Kidney tubule cell (primary cell): ENCODE results near the gene STXBP5L.
"Not testable (repeated sequence)": the region's sequence is repeated elsewhere in the genome, so short reads cannot be mapped to it uniquely, and the experiment has no call there.

ENCODE experiments used
- DNase-seq: peaks from one replicate; pipeline ENCODE4 v3.0.0-alpha.2; 2018; ENCODE audit warnings: low spot score

The STXBP5L gene

GRCh38 chr3:120908030-120908794 lies at the start of gene STXBP5L:
Gene STXBP5L (plus strand): TSS chr3:120908205. CDS start chr3:120909579, 1,374 bp downstream.
- DNase-seq, result peak; percentile 79

DNA sequence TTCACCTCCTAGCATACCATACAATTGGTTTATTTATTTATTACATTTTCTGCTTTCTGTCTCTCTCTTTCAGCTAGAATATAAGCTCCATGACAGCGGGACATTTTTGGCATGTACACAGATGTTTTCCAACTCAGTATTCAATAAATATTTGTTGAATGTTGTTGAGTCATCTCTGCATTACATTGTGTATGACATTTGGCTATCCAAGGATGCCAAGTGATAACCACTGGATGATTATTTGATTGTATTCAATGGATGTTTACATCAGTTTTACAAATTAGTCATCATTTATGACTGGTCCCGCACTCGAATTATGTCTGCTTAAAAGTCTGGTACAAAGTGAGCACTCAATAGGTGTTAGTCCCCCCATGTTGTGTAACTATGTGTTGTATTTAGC lies 49.5 kb upstream of the STXBP5L start:
- no peak for DNase-seq

DNA sequence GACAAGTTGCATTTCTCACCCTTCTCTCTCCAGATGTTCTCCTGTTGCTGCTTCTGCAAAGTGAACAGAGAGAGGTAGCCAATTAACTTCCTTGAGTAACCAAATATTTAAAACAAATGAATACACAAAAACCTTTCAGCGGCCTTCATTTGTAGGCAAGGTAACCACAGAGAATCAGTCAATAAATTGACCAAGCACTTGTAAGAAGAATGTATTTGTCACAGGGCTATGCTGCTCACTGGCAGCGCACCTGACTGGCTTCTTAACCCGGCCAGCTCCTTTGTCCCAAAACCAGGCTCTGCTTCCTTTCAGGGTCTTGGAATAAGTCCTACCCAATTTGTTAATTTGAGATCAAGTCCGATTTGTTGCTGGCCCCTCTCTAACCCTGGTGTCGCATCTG lies 43.5 kb upstream of the STXBP5L start:
- no peak for DNase-seq

- DNase-seq, result no peak
These were observed 32.5 kb upstream of the STXBP5L start for GRCh38 chr3:120875507-120875906.

- no peak for DNase-seq
These were observed 32.0 kb upstream of the STXBP5L start for GRCh38 chr3:120875989-120876388.

- DNase-seq, result no peak
These were observed 28.6 kb upstream of the STXBP5L start for GRCh38 chr3:120879411-120879810.

DNA sequence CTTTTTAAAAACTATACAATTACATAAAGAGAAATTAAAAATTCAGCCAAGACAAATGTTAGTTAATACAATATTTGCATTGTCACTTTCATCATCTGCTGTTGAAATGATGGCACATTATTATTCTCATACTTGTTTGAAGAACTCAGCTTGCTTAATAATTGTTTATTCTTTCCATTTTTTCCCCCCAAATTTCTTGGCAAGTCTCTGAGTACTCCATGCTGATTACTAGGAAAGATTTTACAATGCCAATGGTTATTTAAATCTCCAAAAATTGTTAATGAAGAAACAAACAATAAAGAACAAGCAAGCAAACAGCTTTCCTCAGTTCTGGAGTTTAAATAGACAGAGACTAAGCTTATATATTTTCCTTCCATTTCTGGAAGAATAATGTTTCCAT lies 15.1 kb upstream of the STXBP5L start:
- DNase-seq, result no peak

DNA sequence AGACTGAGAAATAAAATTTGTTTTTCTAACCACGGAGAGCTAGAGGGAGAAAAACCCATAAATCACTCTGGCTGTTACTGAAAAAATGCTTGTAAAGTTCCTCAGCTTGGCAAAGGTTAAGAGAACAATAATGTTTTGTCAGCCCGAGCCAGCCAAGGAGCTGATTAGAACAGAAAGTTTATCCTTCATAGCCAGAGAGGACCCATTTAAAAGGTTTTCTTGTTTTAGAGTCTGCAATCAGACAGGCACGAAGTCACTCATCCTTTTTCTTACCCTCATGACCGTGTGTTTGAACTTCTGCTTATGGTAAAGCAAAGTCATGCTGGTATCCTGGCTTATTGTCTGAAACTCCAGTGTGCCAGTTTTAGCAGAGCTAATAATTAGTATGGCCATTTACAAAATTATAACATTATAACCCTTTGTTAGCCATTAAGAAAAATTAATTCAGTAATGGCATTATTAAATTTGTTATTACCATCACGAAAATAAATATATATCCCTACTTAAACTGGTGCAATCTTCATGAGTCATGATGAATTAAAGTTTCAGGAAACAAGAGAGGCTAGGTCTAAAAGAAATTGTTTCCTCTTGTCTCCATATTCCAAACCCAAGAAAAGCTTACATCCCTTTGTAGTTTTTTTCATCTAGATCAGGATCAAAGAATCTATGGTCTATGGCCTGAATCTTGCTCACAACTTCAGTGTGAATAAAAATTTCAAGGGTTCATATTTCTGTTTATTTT lies 13.5 kb upstream of the STXBP5L start:
- DNase-seq, result no peak

DNA sequence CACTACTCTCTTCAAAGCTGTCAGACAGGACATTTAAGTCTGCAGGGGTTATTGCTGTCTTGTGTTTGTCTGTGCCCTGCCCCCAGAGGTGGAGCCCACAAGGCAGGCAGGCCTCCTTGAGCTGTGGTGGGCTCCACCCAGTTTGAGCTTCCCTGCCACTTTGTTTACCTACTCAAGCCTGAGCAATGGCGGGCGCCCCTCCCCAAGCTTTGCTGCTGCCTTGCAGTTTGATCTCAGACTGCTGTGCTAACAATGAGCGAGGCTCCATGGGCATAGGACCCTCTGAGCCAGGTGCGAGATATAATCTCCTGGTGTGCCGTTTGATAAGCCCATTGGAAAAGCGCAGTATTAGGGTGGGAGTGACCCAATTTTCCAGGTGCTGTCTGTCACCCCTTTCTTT lies 6.3 kb upstream of the STXBP5L start:
- not testable (repeated sequence) for DNase-seq

DNA sequence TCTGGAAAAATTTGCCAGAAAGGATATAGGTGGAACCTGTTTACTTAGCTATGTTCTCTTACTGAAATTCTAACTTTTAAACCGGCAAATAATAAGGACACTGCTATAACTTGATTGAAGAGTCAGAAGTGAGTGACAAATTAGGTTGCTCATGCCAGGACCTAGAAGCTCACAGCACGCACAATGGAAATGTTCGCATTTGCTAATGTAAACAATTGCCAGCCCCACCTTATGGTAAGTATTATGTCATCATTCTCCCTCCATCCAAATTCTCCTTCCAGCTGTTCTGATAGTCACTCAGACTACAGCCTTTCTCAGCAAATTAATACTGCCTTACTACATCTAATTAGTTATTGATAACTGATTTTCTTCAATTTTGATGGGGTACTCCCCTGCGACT lies 4.8 kb upstream of the STXBP5L start:
- DNase-seq, result no peak

DNA sequence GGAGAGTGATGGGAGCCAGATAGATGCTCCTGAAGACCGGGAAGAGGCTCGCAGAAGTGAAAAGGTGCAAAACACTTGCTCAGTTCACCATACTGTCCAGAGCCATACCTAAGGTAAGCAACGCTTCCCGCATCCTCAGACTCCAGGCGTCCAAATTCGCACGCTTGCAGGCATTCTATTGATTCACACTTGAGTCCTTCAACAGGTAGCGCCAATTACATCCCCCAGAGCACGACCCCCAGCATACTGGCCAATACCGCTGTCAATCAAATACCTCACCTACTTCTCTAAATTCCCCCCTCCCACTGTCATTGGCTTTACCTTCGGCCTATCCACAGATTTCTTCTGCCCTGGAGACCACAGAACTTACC lies 361 bp upstream of the STXBP5L start:
- DNase-seq, result no peak

GRCh38 chr3:120908795-120909601 lies 993 bp downstream of the STXBP5L start:
- DNase-seq, result no peak

DNA sequence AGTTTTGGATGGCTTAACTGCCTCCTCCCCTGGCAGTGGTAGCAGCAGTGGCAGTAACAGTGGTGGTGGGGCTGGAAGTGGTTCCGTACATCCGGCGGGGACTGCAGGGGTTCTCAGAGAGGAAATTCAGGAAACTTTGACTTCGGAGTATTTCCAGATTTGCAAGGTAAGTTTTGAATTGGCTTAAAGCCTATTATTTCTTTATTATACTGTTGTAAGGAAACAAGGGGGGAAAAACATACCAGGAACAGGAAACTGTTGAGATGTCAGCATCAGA lies 1.5 kb downstream of the STXBP5L start:
- DNase-seq, result no peak

GRCh38 chr3:120926146-120926545 lies 18.1 kb downstream of the STXBP5L start:
- DNase-seq, result no peak

GRCh38 chr3:120928991-120929390 lies 21.0 kb downstream of the STXBP5L start:
- no peak for DNase-seq

- no peak for DNase-seq
These were observed 23.6 kb downstream of the STXBP5L start for GRCh38 chr3:120931593-120931992.

- no peak for DNase-seq
These were observed 48.1 kb downstream of the STXBP5L start for GRCh38 chr3:120956143-120956542.

- no peak for DNase-seq
These were observed 74.8 kb downstream of the STXBP5L start for GRCh38 chr3:120982608-120983320.

GRCh38 chr3:120983321-120983665 lies 75.3 kb downstream of the STXBP5L start:
- DNase-seq, result no peak

DNA sequence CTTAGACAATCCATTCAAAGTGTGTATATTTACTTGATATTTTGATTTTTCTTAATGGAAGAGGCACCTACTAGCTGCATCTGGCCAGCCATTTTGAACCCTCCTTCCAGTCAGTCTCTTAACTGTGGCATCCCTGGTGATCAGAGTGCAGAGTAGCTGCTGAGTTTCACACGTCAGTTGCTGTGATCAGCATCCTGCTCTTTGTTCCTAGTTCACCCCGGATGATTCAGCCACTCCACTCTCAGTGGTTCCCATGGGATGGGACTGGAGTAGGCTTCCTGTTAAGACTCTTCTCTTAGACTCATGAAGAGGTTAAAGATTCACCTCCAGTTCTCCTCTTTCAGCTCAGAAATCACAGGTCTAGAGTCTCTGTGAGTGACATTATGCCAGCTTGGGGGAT lies 75.8 kb downstream of the STXBP5L start:
- no peak for DNase-seq

DNA sequence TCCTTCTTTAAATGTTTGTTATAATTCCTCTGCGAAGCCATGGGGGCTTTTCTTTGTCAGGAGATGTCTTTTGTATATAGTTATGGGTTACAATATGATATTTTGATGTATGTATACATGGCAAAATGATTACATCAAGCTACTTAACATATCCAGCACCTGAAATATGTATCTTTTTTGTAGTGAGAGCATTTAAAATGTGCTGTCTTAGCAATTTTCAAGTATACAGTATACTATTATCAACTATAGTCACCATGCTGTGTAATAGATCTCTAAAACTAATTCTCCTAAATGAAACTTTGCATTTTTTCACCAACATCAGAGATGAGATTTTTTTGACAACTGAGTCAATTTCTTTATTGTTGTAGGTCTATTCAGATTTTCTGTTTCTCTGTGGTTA lies 77.2 kb downstream of the STXBP5L start:
- DNase-seq, result no peak

DNA sequence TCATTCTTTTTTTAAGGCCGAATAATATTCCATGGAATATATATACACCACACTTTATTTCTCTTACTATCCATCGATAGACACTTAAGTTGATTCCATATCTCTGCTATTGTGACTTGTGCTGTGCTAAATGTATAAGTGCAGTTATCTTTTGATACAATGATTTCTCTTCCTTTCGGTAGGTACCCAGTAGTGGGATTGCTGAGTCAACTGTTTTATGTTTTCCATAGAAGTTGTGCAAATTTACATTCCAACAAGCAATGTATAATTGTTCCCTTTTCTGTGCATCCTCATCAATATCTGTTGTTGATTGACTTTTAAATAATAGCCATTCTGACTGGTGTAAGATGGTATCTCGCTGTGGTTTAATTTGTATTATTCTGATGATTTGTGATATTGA lies 81.0 kb downstream of the STXBP5L start:
- no peak for DNase-seq

DNA sequence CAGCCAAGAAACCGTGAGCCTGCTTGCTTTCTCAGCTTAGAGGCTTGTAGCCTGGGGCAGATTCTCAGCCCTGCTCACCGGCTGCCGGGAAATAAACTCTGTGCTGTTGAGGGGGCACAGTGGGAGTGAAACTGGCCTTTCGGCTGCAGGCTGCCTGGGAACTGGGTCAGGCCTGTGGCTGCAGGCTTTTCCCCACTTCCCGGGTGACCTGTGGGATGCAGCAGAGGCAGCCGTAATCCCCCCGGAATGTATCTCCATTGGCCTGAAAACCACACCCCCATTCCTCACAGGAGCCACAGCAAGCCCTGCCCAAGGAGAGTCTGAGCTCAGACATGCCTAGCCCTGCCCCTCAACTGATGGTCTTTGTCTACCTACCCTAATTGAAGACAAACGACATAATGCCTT lies 110.9 kb downstream of the STXBP5L start:
- no peak for DNase-seq
